Measurements from ENCODE around the gene MRPL24.

MRPL24 gene

DNA sequence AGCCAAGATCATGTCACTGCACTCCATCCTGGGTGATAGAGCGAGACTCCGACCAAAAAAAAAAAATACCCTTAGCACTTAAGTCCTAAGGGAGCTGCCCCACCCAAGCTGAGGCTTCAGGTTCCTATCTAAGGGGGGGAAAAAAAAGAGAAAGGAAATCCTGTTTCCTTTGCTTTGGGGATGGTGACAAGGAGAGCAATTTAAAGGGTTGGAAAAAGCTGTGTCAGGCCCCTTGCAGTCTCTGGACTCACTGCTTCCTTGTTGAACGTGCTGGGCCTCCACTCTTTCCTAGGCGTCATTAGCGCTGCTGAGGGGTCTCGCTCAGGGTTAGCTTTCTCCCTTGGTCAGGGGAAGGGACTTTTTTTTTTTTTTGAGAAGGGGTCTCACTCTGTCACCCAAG lies 44.6 kb upstream of the MRPL24 start:
- Histone ChIP-seq H3K9ac (no peak overlapping the region), H2AFZ (no peak overlapping the region), H3K27ac (no peak overlapping the region), H3K4me3 (ENCODE audit: low read depth, low read length) (no peak overlapping the region), H3K4me1 (no peaks in the 10 kb centered on the region), H3K36me3 (ENCODE audit: control insufficient read depth, insufficient read depth, low read length) (no peaks in the 10 kb centered on the region), H3K27me3 (ENCODE audit: control insufficient read depth, insufficient read depth, low read length) (no peaks in the 10 kb centered on the region), H3K4me2 (ENCODE audit: low read length) (no peak overlapping the region), H3K79me2 (peaks cover 21% of the 10 kb centered on the region), H3K9me3 (ENCODE audit: control insufficient read depth, low read length) (no peaks in the 10 kb centered on the region)
- no peak for TF ChIP-seq CTCF (IDR thresholded peaks at IDR 0.05)

GRCh38 chr1:156781585-156782186 lies 40.8 kb upstream of the MRPL24 start:
- no peak overlapping the region for H2AFZ ChIP-seq
- no peak overlapping the region for H3K4me3 ChIP-seq (ENCODE audit: low read depth, low read length)
- TF ChIP-seq CTCF (IDR thresholded peaks at IDR 0.05) = no peak
- H3K4me2 ChIP-seq (ENCODE audit: low read length) = no peak overlapping the region
- no peak overlapping the region for H3K27ac ChIP-seq
- H3K79me2 ChIP-seq = peaks cover 25% of the 10 kb centered on the region
- no peaks in the 10 kb centered on the region for H3K27me3 ChIP-seq (ENCODE audit: control insufficient read depth, insufficient read depth, low read length)
- peaks cover 4% of the 10 kb centered on the region for H3K4me1 ChIP-seq
- no peak overlapping the region for H3K9ac ChIP-seq
- no peaks in the 10 kb centered on the region for H3K36me3 ChIP-seq (ENCODE audit: control insufficient read depth, insufficient read depth, low read length)
- no peaks in the 10 kb centered on the region for H3K9me3 ChIP-seq (ENCODE audit: control insufficient read depth, low read length)

GRCh38 chr1:156777573-156777972 lies 36.7 kb upstream of the MRPL24 start:
- Histone ChIP-seq H3K4me2 (ENCODE audit: low read length) (no peak overlapping the region), H3K9me3 (ENCODE audit: control insufficient read depth, low read length) (no peaks in the 10 kb centered on the region), H3K79me2 (peaks cover 33% of the 10 kb centered on the region), H3K9ac (no peak overlapping the region), H3K27me3 (ENCODE audit: control insufficient read depth, insufficient read depth, low read length) (no peaks in the 10 kb centered on the region), H2AFZ (no peak overlapping the region), H3K4me3 (ENCODE audit: low read depth, low read length) (no peak overlapping the region), H3K36me3 (ENCODE audit: control insufficient read depth, insufficient read depth, low read length) (no peaks in the 10 kb centered on the region), H3K4me1 (peaks cover 8% of the 10 kb centered on the region), H3K27ac (no peak overlapping the region)
- no peak for TF ChIP-seq CTCF (IDR thresholded peaks at IDR 0.05)

DNA sequence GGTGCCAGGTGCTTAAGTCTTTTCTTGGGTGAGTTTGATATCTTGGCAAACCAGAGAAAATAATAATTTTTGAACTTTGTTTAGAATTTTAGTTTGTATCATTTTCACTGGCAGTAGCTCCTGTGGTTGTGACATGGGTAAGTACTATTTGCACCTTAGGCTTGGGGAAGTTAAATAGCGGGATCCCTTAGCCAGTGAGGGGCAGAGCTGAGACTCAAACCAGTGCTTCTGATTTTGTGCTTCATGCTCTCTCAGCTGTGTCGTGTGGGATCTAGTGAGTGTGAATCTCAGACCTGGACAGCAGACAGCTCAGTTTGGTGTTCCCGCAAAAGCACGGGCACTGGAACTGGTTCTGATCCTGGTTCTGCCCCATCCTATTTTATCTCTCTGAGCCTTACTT lies 36.1 kb upstream of the MRPL24 start:
- Histone ChIP-seq H3K36me3 (ENCODE audit: control insufficient read depth, insufficient read depth, low read length) (no peaks in the 10 kb centered on the region), H3K9ac (no peak overlapping the region), H3K4me1 (peaks cover 10% of the 10 kb centered on the region), H3K9me3 (ENCODE audit: control insufficient read depth, low read length) (no peaks in the 10 kb centered on the region), H3K27me3 (ENCODE audit: control insufficient read depth, insufficient read depth, low read length) (no peaks in the 10 kb centered on the region), H3K4me3 (ENCODE audit: low read depth, low read length) (no peak overlapping the region), H3K79me2 (peaks cover 32% of the 10 kb centered on the region), H2AFZ (no peak overlapping the region), H3K27ac (no peak overlapping the region), H3K4me2 (ENCODE audit: low read length) (no peak overlapping the region)
- TF ChIP-seq CTCF (IDR thresholded peaks at IDR 0.05) = no peak

- Histone ChIP-seq H3K36me3 (ENCODE audit: control insufficient read depth, insufficient read depth, low read length) (no peaks in the 10 kb centered on the region), H3K4me2 (ENCODE audit: low read length) (no peak overlapping the region), H3K9ac (no peak overlapping the region), H3K79me2 (peaks cover 30% of the 10 kb centered on the region), H3K9me3 (ENCODE audit: control insufficient read depth, low read length) (no peaks in the 10 kb centered on the region), H3K4me1 (peaks cover 10% of the 10 kb centered on the region), H3K27me3 (ENCODE audit: control insufficient read depth, insufficient read depth, low read length) (no peaks in the 10 kb centered on the region), H3K27ac (no peak overlapping the region), H3K4me3 (ENCODE audit: low read depth, low read length) (no peak overlapping the region), H2AFZ (no peak overlapping the region)
- no peak for TF ChIP-seq CTCF (IDR thresholded peaks at IDR 0.05)
Measured at GRCh38 chr1:156775799-156776198, 34.9 kb upstream of the MRPL24 start.

Measured in parathyroid adenoma (tissue), 2 donors.